ENCODE results near the gene ZFAND3.

Gene ZFAND3, protein sequence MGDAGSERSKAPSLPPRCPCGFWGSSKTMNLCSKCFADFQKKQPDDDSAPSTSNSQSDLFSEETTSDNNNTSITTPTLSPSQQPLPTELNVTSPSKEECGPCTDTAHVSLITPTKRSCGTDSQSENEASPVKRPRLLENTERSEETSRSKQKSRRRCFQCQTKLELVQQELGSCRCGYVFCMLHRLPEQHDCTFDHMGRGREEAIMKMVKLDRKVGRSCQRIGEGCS

DNA sequence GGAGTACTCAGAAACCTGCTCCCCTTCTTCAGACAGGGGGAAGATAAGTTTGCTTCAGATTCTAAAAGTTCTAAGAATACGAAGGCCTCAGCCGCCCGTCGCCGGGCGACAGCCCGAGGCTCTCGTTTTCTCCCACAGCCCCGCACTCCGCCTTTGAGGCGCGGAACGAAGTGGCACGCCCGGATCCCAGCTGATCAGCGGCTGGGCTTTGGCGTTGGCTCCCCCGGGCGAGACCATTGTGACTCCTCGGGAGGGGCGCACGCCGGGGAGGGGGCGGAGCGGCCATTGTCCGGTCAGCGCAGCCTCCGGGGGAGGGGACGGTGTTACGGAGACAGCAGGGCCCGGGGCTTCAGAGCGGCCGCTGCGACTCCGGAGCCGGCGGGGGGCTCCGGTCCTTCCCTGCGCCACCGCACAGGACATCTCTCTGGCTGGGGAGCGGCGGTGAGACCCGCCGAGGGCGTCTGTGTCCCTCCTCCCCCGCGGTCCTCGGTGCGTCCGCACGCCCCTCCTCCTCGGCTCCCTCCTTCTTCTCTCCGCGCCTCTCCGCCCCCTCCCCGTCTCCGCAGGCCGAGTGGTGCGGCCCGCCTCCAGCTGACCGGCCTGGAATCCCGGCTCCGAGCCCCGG is at the start of gene ZFAND3:
Gene ZFAND3, plus strand, starts transcription at position 551 of the 625 bp plus-strand sequence. CDS start 219 bp downstream, outside the sequence.
- DNase-seq: peak; percentile 97

DNA sequence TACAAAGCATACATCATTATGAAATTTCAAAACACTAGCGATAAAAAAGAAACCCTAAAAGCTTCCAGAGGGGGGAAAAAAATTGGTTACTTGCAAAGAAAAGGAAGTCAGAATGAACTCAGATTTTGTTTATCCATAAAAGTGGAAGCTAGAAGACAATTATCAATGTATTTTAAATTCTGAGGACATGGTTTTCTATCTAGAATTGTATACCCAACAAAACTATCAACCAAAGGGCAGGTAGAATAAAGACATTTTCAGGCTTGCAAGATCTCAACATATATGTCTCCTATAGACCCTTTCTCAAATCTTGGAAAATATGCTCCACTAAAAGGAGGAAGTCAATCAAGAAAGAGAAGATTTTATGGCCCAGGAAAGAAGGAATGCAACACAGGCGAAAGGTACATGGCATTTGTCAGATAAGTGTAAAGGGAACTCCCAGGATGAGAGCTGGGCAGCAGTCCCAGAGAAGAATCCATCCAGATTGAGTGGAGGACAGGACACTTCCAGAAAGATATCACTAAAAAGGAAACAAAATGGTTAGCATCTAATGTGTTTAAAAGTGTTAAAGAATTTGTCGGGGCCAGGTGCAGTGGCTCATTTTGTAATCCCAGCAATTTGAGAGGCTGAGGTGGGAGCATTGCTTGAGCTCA is 45.4 kb upstream of the ZFAND3 start:
- no peak for DNase-seq

DNA sequence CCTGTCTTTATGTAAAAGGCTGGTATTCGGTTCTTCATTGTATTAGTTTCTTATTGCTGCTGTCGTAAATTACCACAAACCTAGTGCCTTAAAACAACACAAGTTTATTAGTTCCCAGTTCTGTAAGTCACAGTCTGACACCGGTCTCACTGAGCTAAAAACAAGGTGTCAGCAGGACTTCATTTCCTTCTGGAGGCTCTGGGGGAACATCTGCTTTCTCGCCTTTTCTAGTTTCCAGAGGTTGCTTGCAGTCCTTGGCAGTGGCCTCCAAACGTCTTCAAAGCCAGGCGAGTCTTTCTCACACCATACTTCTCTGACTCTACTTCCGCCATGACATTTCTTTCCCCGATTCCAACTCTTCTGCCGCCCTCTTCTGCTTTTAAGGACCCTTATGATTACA is 43.0 kb upstream of the ZFAND3 start:
- DNase-seq: no peak

DNA sequence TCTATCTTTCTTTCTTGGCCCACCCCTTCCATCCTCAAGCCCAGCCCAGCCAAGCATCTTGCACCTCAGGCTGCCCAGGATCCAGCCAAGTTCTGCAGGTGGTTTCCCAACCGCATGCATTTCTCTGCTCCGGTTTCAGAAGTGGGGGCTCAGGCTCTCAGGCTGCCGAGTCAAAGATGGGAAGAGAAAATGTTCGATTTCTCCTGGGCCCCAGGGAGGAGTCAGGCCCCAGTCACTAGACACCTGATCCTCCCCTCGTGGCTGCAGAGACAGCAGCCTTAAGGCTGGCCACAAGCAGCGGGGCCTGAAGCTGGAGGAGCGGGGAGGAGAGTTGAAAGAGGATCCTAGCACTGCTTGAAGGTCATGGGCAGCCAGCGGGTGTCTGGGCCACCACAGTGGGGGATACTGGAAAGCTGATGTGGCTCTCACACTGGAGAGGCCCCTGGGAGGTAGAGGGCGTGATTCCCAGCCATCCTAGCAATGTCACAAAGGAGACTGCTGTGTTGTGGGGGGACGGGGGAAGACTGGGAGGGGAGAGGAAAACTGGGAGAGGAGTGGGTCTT is 42.2 kb upstream of the ZFAND3 start:
- no peak for DNase-seq

DNA sequence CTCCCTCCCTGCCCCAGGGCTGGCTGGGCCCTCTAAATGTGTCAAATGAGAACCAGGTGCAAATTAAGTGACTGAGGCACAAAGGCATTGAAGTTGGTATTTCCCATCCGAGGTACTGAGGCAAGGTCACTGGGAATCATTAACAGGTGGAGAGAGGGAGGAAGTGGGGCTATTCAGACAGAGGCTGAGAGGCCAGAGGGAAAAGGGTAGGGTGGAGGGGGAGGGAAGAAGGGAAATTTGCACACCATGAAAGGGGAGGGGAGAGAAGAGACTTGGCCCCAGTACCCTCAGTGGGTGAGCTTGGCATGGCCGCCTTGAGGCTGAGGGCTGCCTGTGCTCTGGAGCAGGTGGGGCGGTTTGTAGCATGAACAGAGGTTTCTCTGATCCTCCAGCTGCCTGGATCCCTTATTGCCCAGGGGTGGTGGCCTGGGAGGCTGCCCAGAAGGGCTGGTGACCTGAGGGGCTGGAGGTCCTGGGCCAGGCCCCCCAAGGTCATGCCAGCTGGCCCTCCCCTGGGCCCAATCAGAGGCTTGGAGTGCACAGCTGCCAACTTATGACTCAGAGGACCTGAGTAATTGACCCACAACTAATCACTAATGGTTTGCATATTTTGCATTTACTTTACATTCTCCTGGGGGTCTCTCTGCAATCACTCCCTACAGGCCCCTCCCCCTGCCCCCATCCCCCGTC is 40.3 kb upstream of the ZFAND3 start:
- DNase-seq: no peak

DNA sequence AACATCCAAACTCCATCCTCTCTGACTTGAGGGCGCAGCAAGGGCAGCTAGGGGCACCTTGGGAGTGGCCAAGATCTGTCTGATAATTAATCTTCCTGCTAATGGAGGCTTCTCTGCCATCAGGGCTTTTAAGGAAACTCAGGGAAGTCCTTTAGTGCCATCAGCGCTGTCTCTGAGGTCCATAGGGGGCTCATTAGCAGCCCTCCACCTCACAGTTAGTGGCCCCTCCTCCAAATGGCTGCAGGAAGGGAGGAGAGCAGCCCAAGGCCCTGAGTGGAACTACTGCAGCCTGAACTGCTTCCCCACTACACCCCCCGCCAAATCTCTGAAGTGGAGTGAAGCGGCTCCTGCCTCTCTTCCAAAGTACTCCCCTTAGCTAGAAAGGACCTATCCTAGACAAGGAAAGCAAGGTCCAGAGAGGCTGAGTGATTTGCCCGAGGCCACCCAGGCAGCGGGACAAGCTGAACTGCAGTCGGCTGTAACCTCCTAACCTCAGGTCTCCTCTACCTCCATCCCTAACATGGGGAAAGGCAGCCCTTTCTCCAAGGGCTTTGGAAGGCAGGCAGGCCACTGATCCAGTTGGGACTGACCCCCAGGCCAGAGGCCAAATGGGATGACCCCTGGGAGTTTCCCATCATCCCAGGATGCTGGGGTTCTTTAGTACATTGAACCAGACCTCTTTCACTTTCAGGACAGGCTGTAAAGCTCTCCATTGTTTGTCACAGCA is 39.5 kb upstream of the ZFAND3 start:
- DNase-seq: no peak

DNA sequence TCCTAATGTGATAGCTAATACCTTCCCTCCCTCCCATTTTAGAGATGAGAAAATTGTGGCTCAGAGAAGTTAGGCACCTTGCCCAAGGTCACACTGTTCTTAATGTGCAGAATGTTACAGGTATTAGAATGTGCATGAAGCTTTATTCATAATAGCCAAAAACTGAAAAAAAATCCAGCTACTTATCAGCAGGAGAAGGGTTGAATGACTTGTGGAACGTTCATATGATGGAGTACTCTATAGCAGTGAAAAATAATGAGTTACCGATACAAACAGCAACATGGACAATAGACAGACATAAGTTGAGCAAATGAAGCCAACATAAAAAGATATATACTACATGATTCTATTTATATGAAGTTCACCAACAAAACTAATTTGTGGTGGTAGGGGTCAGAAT is 37.7 kb upstream of the ZFAND3 start:
- no peak for DNase-seq

DNA sequence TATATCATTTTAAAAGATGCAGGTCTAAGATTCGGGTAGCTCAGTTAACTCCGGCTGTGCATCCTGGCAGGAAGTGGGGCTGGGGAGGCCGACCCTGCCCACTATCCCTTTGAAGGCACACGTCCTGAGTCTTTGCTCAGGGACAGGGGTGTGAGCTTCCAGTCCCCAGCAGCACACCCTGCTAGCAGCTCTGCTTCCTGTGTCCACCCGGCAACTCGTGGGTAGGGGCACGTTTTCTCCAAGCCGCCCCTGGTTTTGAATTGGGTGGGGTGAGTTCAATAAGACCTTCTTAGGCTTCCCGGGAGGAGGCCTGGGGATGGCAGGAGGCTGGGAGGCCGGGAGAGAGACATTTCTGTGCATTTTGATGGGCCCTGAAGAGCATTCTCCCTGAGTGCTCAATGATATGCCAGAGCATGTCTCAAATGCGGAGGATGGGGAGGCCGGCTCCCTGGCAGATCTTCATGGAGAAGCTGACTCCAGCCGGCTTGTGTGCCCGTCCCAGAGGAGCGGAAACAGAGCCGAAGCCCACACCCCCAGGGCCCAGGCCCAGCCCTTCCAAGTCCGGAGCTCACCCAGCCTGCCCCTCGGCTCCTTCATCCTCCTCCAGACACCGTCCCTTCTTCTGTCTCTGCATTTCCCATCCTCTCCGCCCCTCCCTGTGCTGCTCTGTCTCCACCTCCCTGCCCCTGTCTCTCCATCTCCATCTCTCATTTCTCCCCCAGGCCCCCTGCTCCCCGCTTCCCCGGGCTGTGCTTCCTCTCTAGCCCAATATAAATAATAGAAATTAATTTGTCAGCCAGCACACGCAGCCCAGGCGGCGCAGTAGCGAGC is 36.3 kb upstream of the ZFAND3 start:
- no peak for DNase-seq

DNA sequence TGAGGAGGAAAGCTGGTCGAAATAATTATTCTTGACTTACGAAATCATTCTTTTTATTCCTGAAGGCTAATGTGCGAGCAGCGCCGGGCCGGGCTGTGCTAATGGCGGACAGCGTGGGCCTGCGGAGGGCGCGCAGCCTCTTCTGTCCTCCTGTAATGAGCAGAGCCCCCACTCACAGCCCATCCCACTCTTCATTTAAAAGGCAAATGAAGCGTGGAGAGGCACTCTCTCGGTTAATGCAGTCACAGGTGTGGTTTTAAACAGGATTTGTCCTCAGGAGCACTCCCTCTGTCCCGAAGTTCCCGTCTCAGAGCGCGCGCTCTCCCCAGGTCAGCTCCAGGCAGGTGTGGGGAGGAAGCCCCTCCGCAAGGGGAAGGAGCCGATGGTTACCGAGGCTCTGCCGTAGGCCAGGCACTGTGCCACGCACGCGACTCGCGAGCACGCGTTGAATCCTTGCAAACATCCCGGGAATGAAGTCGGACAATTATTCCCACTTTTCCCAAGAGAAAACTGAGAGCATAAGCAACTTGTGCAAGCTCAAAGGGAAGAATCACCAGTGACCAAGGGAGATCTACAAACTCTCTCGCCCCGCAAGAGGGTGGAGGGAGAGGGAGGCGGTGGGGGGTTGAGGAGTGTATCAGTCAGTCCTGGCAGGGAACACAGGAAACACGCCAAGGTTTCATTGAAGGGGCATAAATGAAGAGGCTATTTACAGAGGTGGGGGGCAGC is 35.5 kb upstream of the ZFAND3 start:
- DNase-seq: no peak

DNA sequence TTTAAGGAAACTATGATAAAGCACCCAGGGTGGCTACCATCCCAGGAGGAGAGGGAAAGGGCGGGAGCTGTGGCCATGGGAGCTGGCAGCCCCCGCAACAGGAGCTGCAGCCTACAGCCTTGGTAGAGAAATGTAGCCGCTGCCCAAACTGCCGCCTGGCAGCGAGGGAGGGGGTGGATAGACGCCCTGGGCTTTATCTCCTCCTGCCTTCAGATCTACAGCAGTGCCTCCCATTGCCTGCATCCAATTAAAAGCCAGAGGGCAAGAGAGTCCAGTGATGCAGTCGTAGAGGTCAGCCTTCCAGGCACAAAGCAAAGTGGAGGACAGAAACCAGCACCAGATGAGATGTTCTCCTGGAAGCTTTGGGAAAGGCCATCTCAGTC is 35.0 kb upstream of the ZFAND3 start:
- DNase-seq: no peak

DNA sequence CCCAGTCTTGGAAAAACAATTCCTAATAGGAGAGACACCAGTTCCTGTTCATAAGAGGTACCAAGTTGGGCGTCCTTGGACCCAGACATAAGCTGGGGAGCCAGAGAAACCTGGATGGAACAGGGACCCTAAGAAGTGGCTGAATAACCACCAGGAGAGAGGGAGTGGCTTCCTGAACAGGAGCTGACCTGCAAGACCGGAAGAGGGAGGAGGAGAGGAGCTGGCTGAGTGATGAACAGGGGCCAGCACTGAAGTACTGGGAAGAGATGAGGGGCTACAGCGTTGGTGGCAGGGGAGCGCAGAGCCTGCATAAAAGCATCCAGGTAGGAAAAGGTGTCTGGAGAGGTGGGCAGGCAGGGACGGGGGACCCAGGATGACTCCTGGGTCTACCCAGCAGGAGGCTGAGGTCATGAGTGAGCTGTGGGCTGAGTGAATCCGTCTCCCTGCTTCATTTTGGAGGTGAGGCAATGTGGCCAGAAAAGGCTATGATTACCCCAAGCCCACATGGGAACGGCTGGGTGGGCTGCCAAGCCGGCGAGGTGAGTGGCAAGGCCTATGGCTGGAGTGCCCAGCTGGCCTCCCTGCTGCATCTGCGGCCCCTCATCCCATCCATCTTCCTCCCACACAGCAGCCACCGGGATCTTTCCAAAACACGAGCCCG is 34.4 kb upstream of the ZFAND3 start:
- DNase-seq: no peak

DNA sequence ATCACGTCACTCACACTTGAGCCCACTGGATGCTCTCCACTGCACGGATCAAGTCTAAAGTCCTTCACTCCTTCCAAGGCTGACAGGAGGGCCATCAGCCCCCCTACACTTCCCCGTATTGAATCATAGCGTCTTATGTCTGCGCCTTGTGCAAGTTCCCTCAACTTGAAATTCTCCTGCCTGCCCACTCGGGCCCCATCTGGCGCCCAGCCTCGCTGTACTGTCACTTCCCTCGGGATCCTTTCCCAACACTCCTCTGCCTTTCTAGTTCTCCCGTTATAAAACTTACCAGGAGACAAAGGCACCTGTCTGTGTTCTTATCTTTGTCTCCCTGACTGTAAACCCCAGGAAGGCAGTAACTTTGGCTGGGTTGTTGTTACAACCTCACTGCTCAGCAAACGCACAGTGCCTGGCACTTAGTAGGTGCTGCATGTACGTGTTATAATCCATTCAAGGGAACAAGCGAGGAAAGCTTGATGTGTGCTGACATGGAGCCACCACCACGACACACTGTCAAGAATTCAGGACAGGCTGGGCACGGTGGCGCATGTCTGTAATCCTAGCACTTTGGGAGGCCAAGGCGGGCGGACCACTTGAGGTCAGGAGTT is 33.8 kb upstream of the ZFAND3 start:
- DNase-seq: no peak

DNA sequence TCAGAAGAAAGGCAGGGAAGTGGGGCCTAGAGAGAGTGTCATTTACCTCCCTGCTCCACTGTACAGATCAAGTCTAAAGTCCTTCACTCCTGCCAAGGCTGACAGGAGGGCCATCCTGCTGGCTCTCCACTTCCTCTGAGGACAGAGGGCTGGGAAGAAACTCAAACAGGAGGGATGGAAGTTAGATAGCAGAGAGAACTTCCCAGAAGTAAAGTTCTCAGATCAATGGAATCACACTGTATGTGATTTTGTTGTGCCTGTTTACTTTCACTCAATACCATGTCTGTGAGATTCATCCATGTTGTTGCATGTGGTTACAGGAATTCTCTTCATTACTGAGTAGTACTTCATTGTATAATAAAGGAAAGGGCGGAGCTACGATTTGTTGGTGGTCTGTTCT is 32.3 kb upstream of the ZFAND3 start:
- no peak for DNase-seq

DNA sequence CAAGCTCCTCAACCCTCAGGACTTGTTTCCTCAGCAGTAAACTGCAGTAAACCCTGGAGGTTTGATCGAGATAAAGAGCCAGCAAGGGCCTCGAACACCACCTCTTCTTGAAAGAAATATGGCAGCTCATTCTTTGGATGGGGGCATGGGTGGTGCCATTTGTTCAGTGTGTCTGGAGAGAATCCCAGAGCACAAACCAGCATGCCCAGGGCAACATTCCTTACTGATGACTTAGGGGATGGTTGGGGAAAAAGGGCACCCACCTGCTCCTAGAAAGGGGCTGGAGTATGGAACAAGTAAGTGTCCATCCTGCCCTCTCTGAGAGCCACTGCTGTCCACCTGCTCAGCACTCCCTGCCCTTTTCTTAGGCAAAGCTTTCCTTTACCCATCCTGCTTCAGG is 31.3 kb upstream of the ZFAND3 start:
- DNase-seq: no peak

DNA sequence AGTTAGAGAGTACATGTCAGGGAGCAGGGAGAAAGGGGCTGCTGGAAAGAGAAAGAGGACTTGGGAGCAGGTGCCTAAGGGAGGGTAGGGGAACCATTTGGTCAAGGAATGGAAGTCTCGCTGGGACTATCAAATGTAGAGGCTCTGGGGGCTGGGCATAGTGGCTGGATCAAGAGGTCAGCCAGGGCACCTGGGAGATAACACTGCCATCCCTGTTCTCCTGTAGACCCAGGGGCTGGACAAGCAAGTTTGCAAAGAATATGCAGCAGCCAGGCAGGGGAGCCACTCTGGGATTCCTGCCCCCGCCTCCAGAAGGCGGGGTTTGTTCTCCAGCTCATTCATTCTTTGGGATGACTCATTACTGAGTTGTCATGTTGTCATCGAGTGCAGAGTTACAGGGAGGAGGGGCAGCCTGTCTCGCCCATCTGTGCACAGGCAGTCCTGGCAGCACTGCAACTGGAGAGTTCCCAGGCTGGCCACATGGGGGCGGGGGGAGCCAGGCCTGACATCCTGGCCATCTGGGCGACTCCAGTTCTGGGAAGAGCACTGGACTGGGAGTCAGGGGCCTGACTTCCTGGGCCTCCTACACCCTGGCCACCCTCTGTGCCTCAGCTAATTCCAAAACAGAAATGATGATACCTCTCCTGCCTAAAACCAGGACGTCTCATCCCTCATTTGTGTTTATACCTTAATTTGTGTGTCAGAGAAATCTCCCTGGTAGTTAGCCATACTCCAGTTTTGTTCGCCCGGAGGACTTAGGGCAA is 28.2 kb upstream of the ZFAND3 start:
- DNase-seq: peak; percentile 92

DNA sequence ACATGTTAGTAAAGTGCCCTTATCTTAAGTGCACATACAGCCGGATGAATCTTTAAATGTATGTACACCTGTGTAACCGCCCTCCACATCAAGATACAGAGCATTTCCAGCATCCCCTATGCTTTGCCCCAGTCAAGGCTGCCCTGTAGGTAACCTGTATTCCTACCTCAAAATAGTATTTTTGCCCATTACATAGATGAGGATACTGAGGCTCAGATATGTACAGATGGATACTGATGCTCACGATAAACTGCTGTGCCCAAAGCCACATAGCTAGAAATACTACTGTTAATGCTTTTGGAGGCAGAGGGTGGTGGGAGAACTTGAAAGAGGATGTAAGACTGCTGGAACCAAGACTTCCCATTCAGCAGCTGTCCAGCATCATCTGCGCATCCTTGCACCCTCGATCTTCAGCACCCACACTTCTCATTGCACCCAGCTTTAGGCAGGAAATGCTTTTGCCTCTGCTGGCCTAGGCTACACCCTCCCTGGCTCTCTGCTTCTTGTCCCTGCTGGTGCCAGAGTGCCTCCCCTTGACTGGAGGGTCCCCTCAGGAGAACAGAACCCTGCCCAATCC is 27.0 kb upstream of the ZFAND3 start:
- no peak for DNase-seq

DNA sequence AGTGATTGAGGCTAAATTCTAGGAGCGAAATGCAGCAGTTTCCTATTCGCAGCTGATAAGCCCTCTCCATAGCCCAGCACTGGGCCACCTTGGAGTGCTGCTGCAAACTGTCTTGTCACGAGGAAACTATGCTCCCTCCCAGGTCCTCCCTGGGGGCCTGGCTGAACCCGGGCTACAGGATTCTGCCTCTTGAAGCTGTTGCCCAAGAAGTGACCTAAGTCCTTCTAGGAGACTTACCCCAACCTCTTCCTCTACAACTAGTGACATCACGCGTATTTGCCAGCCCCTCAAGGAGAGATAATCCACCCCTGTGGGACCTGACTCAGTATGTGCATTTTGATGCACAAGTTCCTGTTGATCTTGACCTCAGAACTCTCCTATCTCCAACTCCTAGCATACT is 26.5 kb upstream of the ZFAND3 start:
- no peak for DNase-seq

DNA sequence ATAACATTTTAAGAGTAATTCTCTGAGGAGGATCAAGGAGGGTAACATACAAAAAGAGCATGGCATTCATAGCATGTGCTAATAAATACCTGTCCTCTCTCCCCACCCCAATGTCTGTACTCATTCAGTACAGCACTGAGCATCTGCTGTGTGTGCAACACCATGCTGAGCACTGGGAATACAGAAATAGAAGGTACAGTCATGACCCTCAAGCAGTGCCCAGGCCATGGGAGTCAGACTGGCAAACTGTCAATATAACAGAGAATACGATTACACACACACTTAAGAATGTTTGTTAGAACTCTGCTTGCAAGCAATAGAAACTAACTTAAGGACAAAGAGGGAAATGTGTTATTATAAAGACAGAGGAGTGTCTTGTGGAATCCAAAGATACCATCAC is 24.7 kb upstream of the ZFAND3 start:
- no peak for DNase-seq

Measured in activated effector memory CD4-positive, alpha-beta T cell treated with anti-CD3 and anti-CD28 coated beads, Interleukin-2, amount 50 U/mL, for 16 hours (primary cell).